A549 (cell line): ENCODE measurements around the gene HAVCR2. TPM values are rescaled to one million over a fixed set of nuclear protein-coding genes. Genes with fewer than 3 reads are reported as not detected.

Experiments used
- ATAC-seq, 2 experiments: fragments of 200-7000 bp in 1 of 2; fragments of >200 bp in 1 of 2; cut with Nextera tagmentation in 1 of 2; cut with Tn5 transposase in 1 of 2; 3 replicates each; pipeline versions ENCODE4 v1.8.0 to v1.9.1; 2018 to 2020; ENCODE audit warnings: mild to moderate bottlenecking in 1 of 2, moderate library complexity in 1 of 2
- CTCF ChIA-PET: fragments of 300-600 bp; sonication (Branson Sonifier 250); formaldehyde crosslinking; extraction: SDS; loops from one replicate; lab custom pipeline; 2021; ENCODE audit warnings: antibody characterized with exemption, inconsistent platforms; lab: Yijun Ruan, JAX
- POLR2A ChIA-PET: fragments of 350-600 bp; formaldehyde crosslinking; extraction: SDS; loops from one replicate; lab custom pipeline; 2021; ENCODE audit warnings: antibody characterized with exemption, inconsistent platforms; lab: Yijun Ruan, JAX
- DNase-seq, 2 experiments: peaks; one replicate each; pipeline versions ENCODE4 v3.0.0 to v3.0.0-alpha.2; 2011 to 2016; ENCODE audit warnings: low read depth in 1 of 2, low spot score in 1 of 2
- FAIRE-seq: peaks from 2 replicates; lab custom pipeline; 2011; peaks lifted over from hg19 to GRCh38; lab: Jason Lieb, UNC
- H3K27ac ChIP-seq, 2 experiments: fragments of >200 bp; sonication (Bioruptor Twin); formaldehyde crosslinking; 3 replicates each; pipeline ENCODE4 v1.5.1; 2016 to 2017
- H3K4me1 ChIP-seq: fragments of >200 bp; sonication (Bioruptor Twin); formaldehyde crosslinking; 3 replicates; pipeline ENCODE4 v1.6.1; 2016
- H3K4me2 ChIP-seq: fragments of >200 bp; sonication (Bioruptor Twin); formaldehyde crosslinking; 3 replicates; pipeline ENCODE4 v1.6.1; 2016
- H3K4me3 ChIP-seq: fragments of >200 bp; sonication (Bioruptor Twin); formaldehyde crosslinking; 3 replicates; pipeline ENCODE4 v1.5.1; 2016
- H3K9me3 ChIP-seq: fragments of >200 bp; sonication (Bioruptor Twin); formaldehyde crosslinking; 3 replicates; pipeline ENCODE4 v1.6.1; 2016
- CTCF ChIP-seq: fragments of >200 bp; sonication (Bioruptor Twin); formaldehyde crosslinking; IDR thresholded peaks from 3 replicates; pipeline ENCODE4 v1.5.1; 2016
- E2F6 ChIP-seq: IDR thresholded peaks from 2 replicates; pipeline ENCODE4 v1.6.1; 2012; ENCODE audit warnings: low read depth, borderline replicate concordance
- EHF ChIP-seq: fragments of 250-450 bp; sonication (Bioruptor Pico); IDR thresholded peaks from 2 replicates; pipeline ENCODE4 v1.5.0; 2020; ENCODE audit warnings: mild to moderate bottlenecking
- HOXB5 ChIP-seq: fragments of 250-450 bp; sonication (Bioruptor Pico); IDR thresholded peaks from 2 replicates; pipeline ENCODE4 v1.5.0; 2020; ENCODE audit warnings: mild to moderate bottlenecking, moderate library complexity
- JUN ChIP-seq, 2 experiments: fragments of >200 bp; sonication (Bioruptor Twin); formaldehyde crosslinking; IDR thresholded peaks; 2 replicates in 1 of 2; 3 replicates in 1 of 2; pipeline ENCODE4 v1.6.1; 2016 to 2017
- JUNB ChIP-seq: fragments of >200 bp; sonication (Bioruptor Twin); formaldehyde crosslinking; IDR thresholded peaks from 2 replicates; pipeline ENCODE4 v1.6.1; 2016
- KDM5A ChIP-seq: fragments of 200-600 bp; sonication (generic); IDR thresholded peaks from 2 replicates; pipeline ENCODE4 v1.6.1; 2016; ENCODE audit warnings: antibody characterized with exemption, mild to moderate bottlenecking
- MAX ChIP-seq: IDR thresholded peaks from 2 replicates; pipeline ENCODE4 v1.6.1; 2012
- RAD21 ChIP-seq, 2 experiments: fragments of >200 bp in 1 of 2; sonication (Bioruptor Twin) in 1 of 2; formaldehyde crosslinking in 1 of 2; IDR thresholded peaks in 1 of 2; conservative IDR thresholded peaks in 1 of 2; 2 replicates in 1 of 2; 3 replicates in 1 of 2; pipeline ENCODE4 v1.6.1; 2012 to 2018; ENCODE audit warnings: inconsistent platforms in 1 of 2
- REST ChIP-seq: fragments of 200-600 bp; sonication (generic); IDR thresholded peaks from 2 replicates; pipeline ENCODE4 v1.6.1; 2016; ENCODE audit warnings: antibody characterized with exemption, mild to moderate bottlenecking, moderate library complexity
- SMC3 ChIP-seq: fragments of >200 bp; sonication (Bioruptor Twin); formaldehyde crosslinking; IDR thresholded peaks from 3 replicates; pipeline ENCODE4 v1.6.1; 2018; ENCODE audit warnings: inconsistent platforms
- TP53 ChIP-seq: fragments of 250-450 bp; sonication (Bioruptor Pico); IDR thresholded peaks from 2 replicates; pipeline ENCODE4 v1.5.0; 2021; ENCODE audit warnings: mild to moderate bottlenecking, moderate library complexity
- ZSCAN20 ChIP-seq: fragments of 250-450 bp; sonication (Bioruptor Pico); IDR thresholded peaks from 2 replicates; pipeline ENCODE4 v1.8.0; 2022; ENCODE audit warnings: mild to moderate bottlenecking, moderate library complexity
- WGBS: methylation state at CpG from one replicate; pipeline ENCODE4 v1.1.6; 2017; ENCODE audit errors: missing lambda C conversion rate; 5-methylcytosine and 5-hydroxymethylcytosine counted together
- polyA plus RNA-seq, 4 experiments: library from polyadenylated mRNA; depleted of rRNA in 3 of 4; stranded (reverse); fragments of >200 nt; fragmentation: RNase III in 1 of 4; extraction: RNeasy Plus Mini Kit Qiagen cat#74134 plus additional on column Dnase treatment in 1 of 4; gene quantifications; 2 replicates in 3 of 4; 3 replicates in 1 of 4; pipeline ENCODE4 v1.2.3, GENCODE V29; 2011 to 2017

HAVCR2 gene
- polyA plus RNA-seq, 2 of the 4 experiments (the other 2 are of a cell fraction): 0.13 to 0.17 TPM

- whole genome bisulfite sequencing: 48% methylated on average over 14 of the region's 14 CpGs
- FAIRE-seq: peak; percentile 95
- CTCF ChIA-PET: interaction anchor here (0.6 to 2.8 kb wide), 34 partner anchors 8 to 1972 kb away, joined by 3 to 30 read pairs (median 4); no protein-coding TSS in a partner anchor
Observed at GRCh38 chr5:157148734-157149615, 40.1 kb upstream of the HAVCR2 start.

GRCh38 chr5:157143127-157143971 is 34.5 kb upstream of the HAVCR2 start:
- peak overlapping the region; percentile 95 to 96 for H3K27ac ChIP-seq
- WGBS: 5% methylated on average over 33 of the region's 33 CpGs
- peaks cover 10% of the 10 kb centered on the region; the same call in 2 of the 3 replicates for H3K4me1 ChIP-seq
- DNase-seq (peak; percentile 40 to 84), FAIRE-seq (no peak), ATAC-seq (peak; percentile 74 to 78)
- ChIA-PET POLR2A (interaction anchor here (0.6 to 1.8 kb wide), 9 partner anchors 11 to 599 kb away, joined by 3 to 8 read pairs (median 3); partner anchors contain the start of genes HAVCR1 and THG1L), CTCF (interaction anchor here (0.5 to 2.8 kb wide), 6 partner anchors 11 to 111 kb away, joined by 3 to 26 read pairs (median 3); no protein-coding TSS in a partner anchor)
- H3K4me2 ChIP-seq: peak overlapping the region; percentile 76
- H3K9me3 ChIP-seq: no peaks in the 10 kb centered on the region
- TF ChIP-seq HOXB5 (CRISPR knock-in tag): peak; percentile 94
- TF ChIP-seq JUN (IDR thresholded peaks at IDR 0.05): peak in 1 of 2 experiments; percentile 33; a peak in 2 of 5 replicates
- TF ChIP-seq MAX: peak; percentile 61; the same call in 1 of the 2 replicates
- TF ChIP-seq KDM5A: no peak
- no peak for TF ChIP-seq TP53
- peak; percentile 74 for TF ChIP-seq E2F6
- TF ChIP-seq EHF (CRISPR knock-in tag): no peak
- TF ChIP-seq JUNB: no peak
- TF ChIP-seq REST: 0 out of 2 replicates have a peak, but pooled peaks have one; percentile 18
- H3K4me3 ChIP-seq: peak overlapping the region; percentile 93

More at GRCh38 chr5:157148734-157149615, 40.1 kb upstream of the HAVCR2 start:
- Histone ChIP-seq H3K27ac (no peak overlapping the region), H3K4me1 (no peaks in the 10 kb centered on the region), H3K4me3 (no peak overlapping the region), H3K9me3 (no peaks in the 10 kb centered on the region), H3K4me2 (no peak overlapping the region)
- DNase-seq (peak; percentile 71 to 81), ATAC-seq (peak; percentile 90 to 94)
- TF ChIP-seq ZSCAN20 (CRISPR knock-in tag) (no peak), CTCF (peak; percentile 94), RAD21 (conservative IDR thresholded peaks at IDR 0.05 in 1 of 2, IDR thresholded peaks at IDR 0.05 in 1 of 2) (peak; percentile 84 to 88), SMC3 (peak; percentile 76)
- POLR2A ChIA-PET: no interaction called here
